AG10803 (cell line): ENCODE results near the gene NABP1.

Experiments used
- DNase-seq: peaks from one replicate; pipeline ENCODE4 v3.0.0; 2010; ENCODE audit warnings: low read depth
- H3K4me3 ChIP-seq: 2 replicates; pipeline ENCODE4 v1.5.1; 2011; ENCODE audit warnings: mild to moderate bottlenecking, low read length, control low read depth
- TF ChIP-seq, protein P1 (sequence below): conservative IDR thresholded peaks from 2 replicates; pipeline ENCODE4 v1.5.1; 2011; ENCODE audit warnings: mild to moderate bottlenecking, low read length, control low read depth, inconsistent platforms

NABP1 gene

DNA sequence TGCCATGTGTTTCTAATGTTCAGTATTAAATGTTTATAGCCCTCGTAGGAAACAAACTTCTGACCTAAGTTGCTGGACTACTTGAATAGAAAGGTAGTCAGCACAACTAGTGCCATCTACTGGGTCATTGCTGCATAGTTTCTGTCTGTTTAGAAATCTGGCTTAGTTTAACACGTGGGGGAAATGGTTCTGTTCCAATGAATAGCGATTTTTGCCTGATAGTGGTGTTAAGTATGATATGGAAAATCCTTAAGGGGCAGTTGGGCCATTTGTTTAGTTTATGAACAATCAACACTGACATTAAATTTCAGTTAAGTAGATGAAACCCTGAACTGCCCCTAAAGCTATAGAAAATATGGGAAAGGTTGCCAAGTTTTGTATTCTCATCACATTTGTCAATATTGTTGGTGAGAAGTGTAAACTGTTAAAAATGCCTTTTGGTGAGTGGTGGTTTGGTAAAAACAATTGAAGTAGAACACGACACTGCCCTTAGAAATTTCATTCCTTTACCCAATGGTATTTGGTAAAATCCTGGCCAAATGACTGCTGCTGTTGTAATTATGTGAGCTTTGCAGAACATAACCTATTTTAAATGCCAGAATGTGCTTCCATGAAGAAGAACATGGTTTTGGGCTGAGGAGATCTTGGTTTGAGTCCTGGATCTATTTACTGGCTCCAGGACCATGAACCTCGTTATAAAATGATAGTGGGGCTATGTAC is 13.2 kb downstream of the NABP1 start:
- TF ChIP-seq, protein P1, sequence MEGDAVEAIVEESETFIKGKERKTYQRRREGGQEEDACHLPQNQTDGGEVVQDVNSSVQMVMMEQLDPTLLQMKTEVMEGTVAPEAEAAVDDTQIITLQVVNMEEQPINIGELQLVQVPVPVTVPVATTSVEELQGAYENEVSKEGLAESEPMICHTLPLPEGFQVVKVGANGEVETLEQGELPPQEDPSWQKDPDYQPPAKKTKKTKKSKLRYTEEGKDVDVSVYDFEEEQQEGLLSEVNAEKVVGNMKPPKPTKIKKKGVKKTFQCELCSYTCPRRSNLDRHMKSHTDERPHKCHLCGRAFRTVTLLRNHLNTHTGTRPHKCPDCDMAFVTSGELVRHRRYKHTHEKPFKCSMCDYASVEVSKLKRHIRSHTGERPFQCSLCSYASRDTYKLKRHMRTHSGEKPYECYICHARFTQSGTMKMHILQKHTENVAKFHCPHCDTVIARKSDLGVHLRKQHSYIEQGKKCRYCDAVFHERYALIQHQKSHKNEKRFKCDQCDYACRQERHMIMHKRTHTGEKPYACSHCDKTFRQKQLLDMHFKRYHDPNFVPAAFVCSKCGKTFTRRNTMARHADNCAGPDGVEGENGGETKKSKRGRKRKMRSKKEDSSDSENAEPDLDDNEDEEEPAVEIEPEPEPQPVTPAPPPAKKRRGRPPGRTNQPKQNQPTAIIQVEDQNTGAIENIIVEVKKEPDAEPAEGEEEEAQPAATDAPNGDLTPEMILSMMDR, result peak; percentile 93
- no peak overlapping the region for H3K4me3 ChIP-seq
- peak; percentile 89 for DNase-seq

DNA sequence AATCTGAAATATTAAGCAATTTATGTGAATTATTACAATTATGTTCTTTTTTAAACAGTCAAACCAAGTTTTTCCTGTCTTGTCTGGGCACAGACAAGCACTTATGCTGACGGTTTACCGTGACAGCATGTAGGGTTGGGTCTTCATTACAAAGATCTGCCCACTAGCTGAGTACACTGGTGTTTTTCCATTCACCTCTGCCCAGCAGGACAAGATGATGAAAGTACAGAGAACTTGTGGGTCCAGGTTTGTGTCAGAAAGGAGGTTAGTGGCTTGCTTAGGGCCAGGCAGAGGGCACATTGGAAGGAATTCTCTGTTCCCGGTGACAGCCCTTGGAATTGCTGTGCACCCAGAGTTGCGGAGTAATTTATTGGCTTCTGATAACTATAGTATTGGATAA is 14.0 kb downstream of the NABP1 start:
- no peak for DNase-seq
- H3K4me3 ChIP-seq, result no peak overlapping the region
- TF ChIP-seq, protein P1, result no peak

DNA sequence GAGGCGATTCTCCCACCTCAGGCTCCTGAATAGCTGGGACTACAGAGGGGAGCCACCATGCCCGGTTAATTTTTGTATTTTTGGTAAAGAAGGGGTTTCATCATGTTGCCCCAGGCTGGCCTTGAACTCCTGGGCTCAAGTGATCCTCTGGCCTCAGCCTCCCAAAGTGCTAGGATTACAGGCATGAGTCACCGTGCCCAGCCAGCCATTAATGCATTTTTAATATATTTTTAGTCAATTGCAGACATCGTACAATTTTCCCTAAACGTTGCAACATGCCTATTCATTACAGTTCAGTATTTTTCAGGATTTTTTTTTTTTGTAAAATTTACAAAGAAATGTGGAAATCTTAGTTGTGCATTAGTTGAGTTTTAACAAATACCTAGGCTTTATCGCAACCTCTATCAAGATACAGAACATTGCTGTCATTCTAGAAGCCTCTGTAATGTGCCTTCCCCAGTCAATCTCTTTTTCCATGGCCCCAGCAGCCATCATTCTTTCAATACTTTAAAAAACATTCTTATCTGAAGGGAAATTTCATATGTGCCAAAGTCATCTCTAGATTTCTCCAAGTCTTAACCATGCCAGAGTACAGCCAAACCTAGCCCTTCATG is 14.7 kb downstream of the NABP1 start:
- no peak overlapping the region for H3K4me3 ChIP-seq
- DNase-seq, result no peak
- TF ChIP-seq, protein P1, result no peak

DNA sequence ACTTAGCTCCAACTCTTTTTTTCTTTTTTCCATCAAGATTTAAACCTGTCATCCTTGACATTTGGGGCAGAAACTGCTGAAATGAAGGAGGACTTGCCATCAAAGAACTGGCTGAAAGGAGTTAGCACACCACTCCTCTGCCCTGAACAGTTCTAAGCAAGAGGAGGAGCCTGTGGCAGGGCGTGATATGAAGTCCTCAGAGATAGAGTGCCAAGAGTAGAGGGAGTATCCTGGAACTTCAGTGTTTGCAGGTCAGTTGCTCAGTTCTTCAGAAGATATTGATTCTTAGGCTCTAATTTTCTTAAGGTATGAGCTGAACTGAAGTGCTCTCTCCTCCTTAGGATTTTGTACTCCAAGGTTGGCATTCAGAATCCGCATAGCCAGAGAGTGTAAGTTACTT is 15.2 kb downstream of the NABP1 start:
- TF ChIP-seq, protein P1, result no peak
- no peak overlapping the region for H3K4me3 ChIP-seq
- no peak for DNase-seq

DNA sequence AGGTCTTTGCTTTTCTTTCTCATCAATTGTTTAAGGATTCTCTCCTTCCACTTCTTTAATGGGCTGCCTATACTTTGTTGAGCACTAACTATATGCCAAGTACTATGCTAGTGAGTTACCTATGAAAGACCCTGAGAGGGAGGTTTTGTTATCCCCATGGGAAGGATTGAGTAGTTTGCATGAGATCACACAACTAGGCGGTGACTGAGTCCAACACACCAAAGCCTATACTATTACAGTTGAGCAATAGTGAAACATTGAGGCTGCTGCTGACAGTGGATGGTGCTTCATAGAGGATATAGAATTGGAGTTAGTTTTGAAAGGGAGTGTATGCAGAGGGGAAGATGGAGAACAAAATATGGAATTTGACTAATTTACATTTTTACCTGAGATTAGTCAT is 15.8 kb downstream of the NABP1 start:
- DNase-seq, result no peak
- no peak overlapping the region for H3K4me3 ChIP-seq
- TF ChIP-seq, protein P1, result no peak

DNA sequence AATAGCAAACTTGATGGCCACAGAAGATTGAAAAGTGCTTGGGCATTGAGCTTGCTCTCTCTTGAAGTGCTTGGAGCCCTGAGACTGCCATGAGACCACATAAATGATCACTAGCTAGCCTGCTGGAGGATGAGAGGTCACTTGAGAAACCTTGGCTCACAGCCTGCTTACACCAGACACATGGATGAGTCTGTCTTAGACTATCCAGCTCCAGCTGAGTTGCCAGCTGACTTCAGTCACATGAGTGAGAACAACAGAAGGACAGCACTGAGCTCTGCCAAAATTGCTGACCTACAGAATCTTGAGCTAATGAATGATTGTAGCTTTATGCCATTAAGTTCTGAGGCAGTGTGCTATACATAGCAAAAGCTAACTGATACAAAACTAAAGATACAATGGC is 18.1 kb downstream of the NABP1 start:
- no peak overlapping the region for H3K4me3 ChIP-seq
- DNase-seq, result peak; percentile 95
- TF ChIP-seq, protein P1, result no peak

DNA sequence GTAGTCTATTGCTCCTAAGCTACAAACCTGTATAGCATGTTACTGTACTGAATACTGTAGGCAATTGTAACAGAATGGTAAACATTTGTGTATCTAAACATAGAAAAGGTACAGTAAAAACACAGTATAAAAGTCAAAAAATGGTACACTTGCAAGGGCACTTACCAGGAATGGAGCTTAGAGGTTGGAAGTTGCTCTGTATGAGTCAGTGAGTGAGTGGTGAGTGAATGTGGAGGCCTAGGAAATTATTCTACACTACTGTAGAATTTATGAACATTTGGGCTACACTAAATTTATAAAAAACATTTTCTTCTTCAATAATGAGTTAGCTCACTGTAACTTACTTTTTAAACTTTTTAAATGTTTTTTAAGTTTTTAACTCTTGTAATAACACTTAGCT is 19.0 kb downstream of the NABP1 start:
- TF ChIP-seq, protein P1, result no peak
- no peak for DNase-seq
- no peak overlapping the region for H3K4me3 ChIP-seq
